Small intestine (tissue), 7 donors: ENCODE results near the gene LSR. TPM values are rescaled to one million over a fixed set of nuclear protein-coding genes. Genes with fewer than 3 reads are reported as not detected.
A peak's percentile ranks its signal among the peaks of the same experiment; 100 is the strongest.

ENCODE experiments used
- DNase-seq, 2 donors: peaks; one replicate each; pipeline versions ENCODE4 v3.0.0 to v3.0.0-alpha.2; 2013
- FAIRE-seq: peaks from 2 replicates; lab custom pipeline; 2012; peaks lifted over from hg19 to GRCh38; lab: Jason Lieb, UNC
- H3K27ac ChIP-seq, 3 donors: one replicate each; pipeline ENCODE4 v1.5.1; 2013; ENCODE audit warnings: low read length in 2 of 3, mild to moderate bottlenecking in 2 of 3, control low read depth in 1 of 3, inconsistent platforms in 1 of 3, low read depth in 1 of 3, moderate library complexity in 1 of 3
- H3K27me3 ChIP-seq, 3 donors: one replicate each; pipeline ENCODE4 v1.6.1; 2013; ENCODE audit warnings: low read length in 3 of 3, inconsistent platforms in 1 of 3; ENCODE audit not compliant: control insufficient read depth in 3 of 3, insufficient read depth in 3 of 3
- H3K36me3 ChIP-seq, 3 donors: one replicate each; pipeline ENCODE4 v1.6.1; 2013; ENCODE audit warnings: low read length in 3 of 3, inconsistent platforms in 1 of 3, low read depth in 1 of 3, mild to moderate bottlenecking in 1 of 3, moderate library complexity in 1 of 3; ENCODE audit not compliant: control insufficient read depth in 3 of 3, insufficient read depth in 2 of 3
- H3K4me1 ChIP-seq, 3 donors: one replicate each; pipeline ENCODE4 v1.6.1; 2013; ENCODE audit warnings: low read length in 2 of 3, inconsistent platforms in 1 of 3, low read depth in 1 of 3, mild to moderate bottlenecking in 1 of 3, moderate library complexity in 1 of 3; ENCODE audit not compliant: control insufficient read depth in 3 of 3, insufficient read depth in 2 of 3
- H3K4me3 ChIP-seq, 3 donors: one replicate each; pipeline ENCODE4 v1.5.1; 2013; ENCODE audit warnings: low read length in 3 of 3, control low read depth in 1 of 3, inconsistent platforms in 1 of 3, low read depth in 1 of 3, mild to moderate bottlenecking in 1 of 3, moderate library complexity in 1 of 3
- H3K9me3 ChIP-seq, 2 donors: one replicate each; pipeline ENCODE4 v1.6.1; 2013; ENCODE audit warnings: low read depth in 1 of 2, low read length in 1 of 2; ENCODE audit not compliant: control insufficient read depth in 2 of 2, insufficient read depth in 1 of 2
- WGBS, 3 donors: extraction: QIAGEN DNeasy Blood & Tissue Kit; methylation state at CpG; one replicate each; pipeline ENCODE4 v1.1.7; 2013; 5-methylcytosine and 5-hydroxymethylcytosine counted together
- polyA plus RNA-seq, 4 donors: library from polyadenylated mRNA; stranded (reverse) in 3 of 4; unstranded in 1 of 4; fragments of 200-250 nt in 3 of 4; fragments of 120-200 nt in 1 of 4; gene quantifications; one replicate each; pipeline versions ENCODE4 v1.2.1 to v1.2.3, GENCODE V29; 2013
- donor health status: healthy with polysubstance abuse.
- donor health status: control.
- donor health status: control.
- donor health status: Bipolar disorder and iron deficiency.
- donor health status: healthy.

The LSR gene
- polyA plus RNA-seq, 4 donors, result 51.6 to 136 (median 98.7) TPM

DNA sequence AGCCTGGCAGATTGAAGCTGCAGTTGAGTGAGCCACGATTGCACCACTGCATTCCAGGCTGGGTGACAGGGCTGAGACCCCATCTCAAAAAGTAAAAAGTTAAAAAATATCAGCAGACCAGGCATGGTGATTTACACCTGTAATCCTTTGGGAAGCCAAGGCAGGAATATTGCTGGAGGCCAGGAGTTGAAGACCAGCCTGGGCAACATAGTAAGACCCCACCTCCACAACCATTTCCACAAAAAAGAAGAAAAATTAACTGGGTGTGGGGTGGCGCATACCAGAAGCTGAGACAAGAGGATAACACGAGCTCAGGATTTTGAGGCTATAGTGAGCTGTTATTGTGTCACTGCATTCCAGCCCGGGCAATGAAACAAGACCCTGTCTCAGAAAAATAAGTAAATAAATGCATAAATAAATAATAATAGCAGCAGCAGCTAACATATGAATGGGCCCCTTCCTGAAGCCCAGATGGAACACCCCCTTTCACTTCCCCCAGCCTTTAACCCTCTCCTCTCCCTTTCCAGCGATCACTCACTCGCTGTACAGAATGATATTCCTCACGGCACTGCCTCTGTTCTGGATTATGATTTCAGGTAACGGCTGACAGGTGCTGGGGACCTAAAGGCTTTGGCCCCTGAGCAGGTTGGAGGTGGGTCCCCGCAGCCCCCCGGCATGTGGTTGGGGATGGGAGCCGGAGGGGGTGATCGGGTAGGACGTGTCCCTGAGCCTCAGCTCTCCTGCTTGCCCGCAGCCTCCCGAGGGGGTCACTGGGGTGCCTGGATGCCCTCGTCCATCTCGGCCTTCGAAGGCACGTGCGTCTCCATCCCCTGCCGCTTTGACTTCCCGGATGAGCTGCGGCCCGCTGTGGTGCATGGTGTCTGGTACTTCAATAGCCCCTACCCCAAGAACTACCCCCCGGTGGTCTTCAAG lies 46.3 kb downstream of the LSR start:
- WGBS, 3 donors, result 55 to 70% (median 69%) methylated on average over 24 to 25 of the region's 25 CpGs
- no peak overlapping the region for H3K27ac ChIP-seq

DNA sequence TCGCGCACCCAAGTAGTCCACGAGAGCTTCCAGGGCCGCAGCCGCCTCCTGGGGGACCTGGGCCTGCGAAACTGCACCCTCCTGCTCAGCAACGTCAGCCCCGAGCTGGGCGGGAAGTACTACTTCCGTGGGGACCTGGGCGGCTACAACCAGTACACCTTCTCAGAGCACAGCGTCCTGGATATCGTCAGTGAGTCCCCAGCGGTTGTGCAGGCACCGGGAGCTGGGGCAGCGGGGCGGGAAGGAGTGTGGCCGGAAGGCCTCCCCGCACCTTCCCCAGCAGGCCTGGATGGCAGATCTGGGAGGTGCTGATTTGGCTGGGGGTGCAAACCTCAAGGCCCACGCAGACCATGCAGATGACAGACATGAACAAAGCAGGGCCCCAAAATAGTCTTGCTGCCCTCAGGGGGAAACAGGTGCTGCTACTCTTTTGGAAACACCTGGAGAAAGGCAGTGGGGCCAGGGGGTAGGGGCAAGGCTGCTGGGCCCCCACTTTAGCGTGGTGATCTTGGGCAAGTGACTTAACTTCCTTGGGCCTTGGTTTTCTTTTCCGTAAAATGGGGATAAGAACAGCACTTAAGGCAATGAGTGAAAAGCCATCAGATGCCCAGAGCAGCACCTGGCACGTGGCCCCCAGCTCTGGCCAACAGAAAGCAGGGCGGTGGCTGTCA lies 47.1 kb downstream of the LSR start:
- H3K4me1 ChIP-seq, result no peaks in the 10 kb centered on the region
- H3K27me3 ChIP-seq, result peaks cover 0 to 3% (median 0%) of the 10 kb centered on the region in 3 donors
- 41 to 52% (median 43%) methylated on average over 24 of the region's 24 CpGs for WGBS, 3 donors
- H3K36me3 ChIP-seq, result no peaks in the 10 kb centered on the region
- no peak overlapping the region for H3K4me3 ChIP-seq
- H3K9me3 ChIP-seq, result no peaks in the 10 kb centered on the region
- FAIRE-seq, result no peak
- no peak overlapping the region for H3K27ac ChIP-seq
- DNase-seq, result no peak

More for the DNA sequence above, 46.3 kb downstream of the LSR start:
- Histone ChIP-seq H3K4me1 (no peaks in the 10 kb centered on the region), H3K27me3 (peaks cover 0 to 2% (median 0%) of the 10 kb centered on the region in 3 donors), H3K4me3 (no peak overlapping the region), H3K9me3 (no peaks in the 10 kb centered on the region), H3K36me3 (no peaks in the 10 kb centered on the region)
- FAIRE-seq (no peak), DNase-seq (no peak)

DNA sequence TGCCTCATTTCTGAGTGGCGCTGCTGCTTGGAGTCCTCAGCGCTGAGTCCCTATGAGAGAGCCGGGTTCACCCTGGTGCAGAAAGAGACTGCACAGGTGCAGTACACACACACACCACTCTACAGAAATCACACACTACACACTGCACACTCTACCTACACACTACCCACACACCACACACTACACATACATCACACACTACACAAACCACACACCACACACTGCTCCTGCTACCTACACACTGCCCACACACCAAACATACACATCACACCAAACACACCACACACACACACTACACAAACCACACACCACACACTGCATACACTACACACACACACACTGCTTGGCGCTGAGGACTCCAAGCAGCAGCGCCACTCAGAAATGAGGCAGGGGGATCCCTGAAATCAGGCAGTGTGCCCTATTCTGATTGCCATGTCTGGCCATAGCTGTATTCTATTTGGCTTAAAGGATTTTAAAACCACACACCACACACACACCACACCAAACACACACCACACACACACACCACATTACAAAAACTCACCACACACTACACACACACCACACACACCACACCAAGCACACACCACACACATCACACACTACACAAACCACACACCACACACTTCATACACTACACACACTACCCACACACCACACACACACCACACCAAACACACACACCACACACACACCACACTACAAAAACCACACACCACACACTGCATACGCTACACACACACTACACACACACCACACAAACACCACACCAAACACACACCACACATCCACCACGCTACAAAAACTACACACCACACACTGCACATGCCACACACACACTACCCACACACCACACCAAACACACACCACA lies 48.1 kb downstream of the LSR start:
- H3K4me1 ChIP-seq, result no peaks in the 10 kb centered on the region
- H3K9me3 ChIP-seq, result no peaks in the 10 kb centered on the region
- no peaks in the 10 kb centered on the region for H3K36me3 ChIP-seq
- DNase-seq (no peak), FAIRE-seq (no peak)
- H3K27ac ChIP-seq, result no peak overlapping the region
- no peak overlapping the region for H3K4me3 ChIP-seq
- WGBS, 3 donors, result 81 to 90% (median 88%) methylated on average over 7 of the region's 7 CpGs
- H3K27me3 ChIP-seq, result peaks cover 0 to 3% (median 0%) of the 10 kb centered on the region in 3 donors

DNA sequence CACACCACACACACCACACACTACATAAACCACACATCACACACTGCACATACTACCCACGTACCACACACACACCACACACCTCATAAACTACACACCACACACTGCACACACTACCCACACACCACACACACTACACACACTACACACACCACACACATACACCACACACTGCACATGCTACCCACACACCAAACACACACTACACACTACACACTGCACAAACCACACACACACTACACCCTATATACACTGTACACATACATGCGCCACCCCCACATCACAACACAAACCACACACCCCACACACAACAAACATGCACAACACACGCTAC lies 48.7 kb downstream of the LSR start:
- no peaks in the 10 kb centered on the region for H3K9me3 ChIP-seq
- H3K27ac ChIP-seq, result no peak overlapping the region
- FAIRE-seq (no peak), DNase-seq (no peak)
- H3K4me1 ChIP-seq, result no peaks in the 10 kb centered on the region
- no peak overlapping the region for H3K4me3 ChIP-seq
- peaks cover 0 to 6% (median 0%) of the 10 kb centered on the region in 3 donors for H3K27me3 ChIP-seq
- 93 to 100% (median 96%) methylated on average over 3 of the region's 3 CpGs for WGBS, 3 donors
- H3K36me3 ChIP-seq, result no peaks in the 10 kb centered on the region

DNA sequence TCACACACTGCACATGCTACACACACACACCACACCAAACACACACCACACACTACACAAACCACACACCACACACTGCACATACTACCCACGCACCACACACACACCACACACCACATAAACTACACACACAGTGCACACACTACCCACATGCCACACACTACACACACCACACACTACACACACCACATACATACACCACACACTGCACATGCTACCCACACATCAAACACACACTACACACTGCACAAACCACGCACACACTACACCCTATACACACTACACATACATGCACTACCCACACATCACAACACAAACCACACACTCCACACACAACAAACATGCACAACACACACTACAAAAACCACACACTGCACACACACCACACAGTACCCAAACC lies 49.1 kb downstream of the LSR start:
- H3K36me3 ChIP-seq, result no peaks in the 10 kb centered on the region
- FAIRE-seq, result no peak
- no peak overlapping the region for H3K27ac ChIP-seq
- WGBS, 3 donors, result 88 to 100% (median 97%) methylated on average over 2 of the region's 2 CpGs
- H3K4me3 ChIP-seq, result no peak overlapping the region
- no peak for DNase-seq
- H3K9me3 ChIP-seq, result no peaks in the 10 kb centered on the region
- H3K27me3 ChIP-seq, result peaks cover 0 to 6% (median 0%) of the 10 kb centered on the region in 3 donors
- no peaks in the 10 kb centered on the region for H3K4me1 ChIP-seq

DNA sequence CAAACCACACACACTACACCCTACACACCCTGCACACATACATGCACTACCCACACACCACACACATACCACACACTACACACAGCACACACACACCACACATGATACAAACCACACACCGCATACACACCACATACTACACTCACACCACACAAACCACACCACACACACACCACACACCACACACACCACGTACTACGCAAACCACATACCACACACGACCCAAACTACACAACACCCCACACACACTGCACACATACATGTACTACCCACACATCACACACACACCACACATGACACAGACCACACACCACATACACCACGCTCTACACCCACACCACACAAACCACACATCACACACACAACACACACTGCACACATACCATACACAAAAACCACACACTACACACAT lies 49.8 kb downstream of the LSR start:
- WGBS, 3 donors, result 88 to 95% (median 94%) methylated on average over 5 of the region's 5 CpGs
- H3K4me1 ChIP-seq, result no peaks in the 10 kb centered on the region
- DNase-seq (no peak), FAIRE-seq (no peak)
- no peak overlapping the region for H3K27ac ChIP-seq
- H3K4me3 ChIP-seq, result no peak overlapping the region
- H3K27me3 ChIP-seq, result peaks cover 0 to 9% (median 0%) of the 10 kb centered on the region in 3 donors
- no peaks in the 10 kb centered on the region for H3K36me3 ChIP-seq
- no peaks in the 10 kb centered on the region for H3K9me3 ChIP-seq

DNA sequence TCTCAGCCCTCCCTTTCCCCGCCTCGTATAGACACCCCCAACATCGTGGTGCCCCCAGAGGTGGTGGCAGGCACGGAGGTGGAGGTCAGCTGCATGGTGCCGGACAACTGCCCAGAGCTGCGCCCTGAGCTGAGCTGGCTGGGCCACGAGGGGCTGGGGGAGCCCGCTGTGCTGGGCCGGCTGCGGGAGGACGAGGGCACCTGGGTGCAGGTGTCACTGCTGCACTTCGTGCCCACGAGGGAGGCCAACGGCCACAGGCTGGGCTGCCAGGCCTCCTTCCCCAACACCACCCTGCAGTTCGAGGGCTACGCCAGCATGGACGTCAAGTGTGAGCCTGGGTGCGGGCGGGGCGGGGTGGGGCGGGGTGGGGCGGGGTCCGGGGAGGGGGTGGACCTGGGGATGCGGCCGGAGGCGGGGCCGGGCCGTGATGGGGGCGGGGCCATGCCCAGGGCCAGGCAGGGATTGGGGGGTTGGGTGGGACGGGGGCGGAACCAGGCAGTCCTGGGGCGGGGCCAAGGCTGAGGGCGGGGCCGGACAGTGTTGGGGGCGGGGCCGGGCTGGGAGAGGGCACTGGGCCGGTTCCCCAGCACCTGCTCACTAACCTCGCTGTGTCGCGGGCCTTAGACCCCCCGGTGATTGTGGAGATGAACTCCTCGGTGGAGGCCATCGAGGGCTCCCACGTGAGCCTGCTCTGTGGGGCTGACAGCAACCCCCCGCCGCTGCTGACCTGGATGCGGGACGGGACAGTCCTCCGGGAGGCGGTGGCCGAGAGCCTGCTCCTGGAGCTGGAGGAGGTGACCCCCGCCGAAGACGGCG lies 50.9 kb downstream of the LSR start:
- DNase-seq (peak in 1 of 2 donors; percentile 5), FAIRE-seq (no peak)
- H3K27me3 ChIP-seq, result peaks cover 0 to 9% (median 0%) of the 10 kb centered on the region in 3 donors
- no peaks in the 10 kb centered on the region for H3K9me3 ChIP-seq
- no peaks in the 10 kb centered on the region for H3K4me1 ChIP-seq
- 49 to 52% (median 51%) methylated on average over 27 to 55 of the region's 55 CpGs for WGBS, 3 donors
- H3K27ac ChIP-seq, result no peak overlapping the region
- H3K36me3 ChIP-seq, result no peaks in the 10 kb centered on the region
- no peak overlapping the region for H3K4me3 ChIP-seq
